ENCODE measurements around the gene STARD6.
"Not testable (repeated sequence)": the region's sequence is repeated elsewhere in the genome, so short reads cannot be mapped to it uniquely, and the experiment has no call there.

Gene STARD6, protein sequence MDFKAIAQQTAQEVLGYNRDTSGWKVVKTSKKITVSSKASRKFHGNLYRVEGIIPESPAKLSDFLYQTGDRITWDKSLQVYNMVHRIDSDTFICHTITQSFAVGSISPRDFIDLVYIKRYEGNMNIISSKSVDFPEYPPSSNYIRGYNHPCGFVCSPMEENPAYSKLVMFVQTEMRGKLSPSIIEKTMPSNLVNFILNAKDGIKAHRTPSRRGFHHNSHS

DNA sequence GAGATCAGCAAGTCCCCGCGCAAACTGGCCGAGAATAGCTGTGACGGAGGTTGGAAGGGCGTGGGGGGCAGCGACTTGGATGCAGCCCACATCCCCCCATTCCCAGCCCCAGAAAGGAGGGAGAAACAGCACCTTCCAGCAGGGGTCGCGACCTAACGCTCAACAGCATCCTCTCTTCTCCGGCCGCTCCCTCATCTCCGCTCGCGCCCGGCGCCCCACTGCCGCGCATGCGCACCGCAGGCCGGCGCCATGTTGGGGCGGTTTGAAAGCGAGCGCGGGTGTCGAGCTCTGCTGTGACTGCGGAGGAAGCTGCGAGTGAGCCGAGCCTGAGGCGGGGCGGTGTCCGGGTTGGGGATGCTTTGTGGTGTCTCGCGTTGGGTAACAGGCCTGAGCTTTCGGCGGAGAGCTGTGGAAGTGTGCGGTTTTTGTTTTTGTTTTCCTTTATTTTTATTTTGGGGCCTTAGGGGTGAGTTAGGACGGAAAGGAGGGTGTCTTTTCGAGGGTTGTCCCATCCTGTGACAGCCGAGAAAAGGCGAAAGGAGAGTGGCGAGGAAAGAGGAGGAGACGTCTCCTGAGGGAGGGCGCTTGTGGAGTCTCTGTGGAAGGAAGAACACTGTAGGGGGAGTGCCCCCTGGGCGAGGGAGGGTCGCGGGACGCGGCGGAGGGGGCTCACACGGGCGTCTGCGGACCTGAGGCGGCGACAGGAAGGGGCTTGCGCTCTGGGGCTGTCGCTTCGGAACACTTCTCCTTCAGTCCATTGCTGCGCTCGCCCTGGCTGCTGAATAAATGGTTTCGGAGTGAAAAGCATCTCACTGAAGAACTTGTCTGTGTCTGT is at the start of gene STARD6, which contains the start of gene C18orf54:
Gene STARD6 (minus strand): TSS at position 199 of the 835 bp plus-strand sequence. CDS start 3,285 bp downstream, outside the sequence.
Gene C18orf54 (plus strand): TSS at position 247 of the 835 bp plus-strand sequence. CDS start 2,667 bp downstream, outside the sequence.
- H3K9me3 Mint-ChIP-seq, result no peaks in the 10 kb centered on the region
- peaks cover 9% of the 10 kb centered on the region for H3K36me3 Mint-ChIP-seq (ENCODE audit: low read depth)
- intact Hi-C loops (cut with micrococcal nuclease), result loop anchor here (1.0 to 5.0 kb wide), 2 partner anchors 91 to 134 kb away; partner anchors contain the start of genes MBD2 and POLI
- H3K4me1 Mint-ChIP-seq (ENCODE audit: low read depth), result peaks cover 16% of the 10 kb centered on the region
- peak within 1 kb of the TSS; percentile 99 for H3K4me3 Mint-ChIP-seq
- H3K27ac Mint-ChIP-seq, result peak within 1 kb of the TSS; percentile 88
- H3K27me3 Mint-ChIP-seq, result peaks cover 6% of the 10 kb centered on the region

- no peak overlapping the region for H3K4me3 Mint-ChIP-seq
- no peak overlapping the region for H3K27ac Mint-ChIP-seq
- no peaks in the 10 kb centered on the region for H3K9me3 Mint-ChIP-seq
- no peaks in the 10 kb centered on the region for H3K36me3 Mint-ChIP-seq (ENCODE audit: low read depth)
- intact Hi-C loops (cut with micrococcal nuclease), result no loop called here
- H3K4me1 Mint-ChIP-seq (ENCODE audit: low read depth), result no peaks in the 10 kb centered on the region
- H3K27me3 Mint-ChIP-seq, result no peaks in the 10 kb centered on the region
Observed at GRCh38 chr18:54405290-54405689, 47.6 kb upstream of the STARD6 start.

DNA sequence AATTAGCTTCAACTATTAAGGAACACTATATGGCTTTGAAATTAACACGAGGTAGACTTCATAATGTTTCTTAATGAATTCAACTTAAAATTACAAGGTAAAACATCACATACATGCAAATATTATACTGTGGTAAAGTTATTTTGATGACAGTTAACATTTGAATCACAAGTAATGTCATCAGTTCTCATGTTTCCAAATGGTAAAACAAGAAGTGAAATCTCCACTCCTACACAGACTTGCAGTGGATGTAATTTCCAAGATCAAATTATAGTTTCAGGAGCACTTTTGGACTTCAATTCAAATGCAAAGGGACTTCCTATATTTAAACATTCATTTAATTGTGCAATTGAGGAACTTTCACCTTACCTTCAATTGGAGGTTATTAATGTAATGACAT is 39.1 kb upstream of the STARD6 start:
- Mint-ChIP-seq H3K27me3 (peaks cover 4% of the 10 kb centered on the region), H3K9me3 (no peaks in the 10 kb centered on the region), H3K4me1 (ENCODE audit: low read depth) (no peaks in the 10 kb centered on the region), H3K36me3 (ENCODE audit: low read depth) (no peaks in the 10 kb centered on the region), H3K4me3 (no peak overlapping the region), H3K27ac (no peak overlapping the region)
- intact Hi-C loops (cut with micrococcal nuclease), result no loop called here

GRCh38 chr18:54393648-54394294 is 36.1 kb upstream of the STARD6 start:
- Mint-ChIP-seq H3K9me3 (no peaks in the 10 kb centered on the region), H3K36me3 (ENCODE audit: low read depth) (no peaks in the 10 kb centered on the region), H3K27me3 (peaks cover 3% of the 10 kb centered on the region), H3K4me3 (no peak overlapping the region), H3K27ac (no peak overlapping the region), H3K4me1 (ENCODE audit: low read depth) (peaks cover 5% of the 10 kb centered on the region)
- intact Hi-C loops (cut with micrococcal nuclease), result loop anchor here (5.0 kb wide), 1 partner anchor 589 kb away; no protein-coding TSS in a partner anchor

- Mint-ChIP-seq H3K4me1 (ENCODE audit: low read depth) (peaks cover 13% of the 10 kb centered on the region), H3K36me3 (ENCODE audit: low read depth) (no peaks in the 10 kb centered on the region), H3K4me3 (no peak overlapping the region), H3K27me3 (peaks cover 3% of the 10 kb centered on the region), H3K27ac (no peak overlapping the region), H3K9me3 (no peaks in the 10 kb centered on the region)
- intact Hi-C loops (cut with micrococcal nuclease), result loop anchor here (1.0 to 5.0 kb wide), 2 partner anchors 279 to 590 kb away; no protein-coding TSS in a partner anchor
Observed at GRCh38 chr18:54392543-54393023, 34.9 kb upstream of the STARD6 start.

DNA sequence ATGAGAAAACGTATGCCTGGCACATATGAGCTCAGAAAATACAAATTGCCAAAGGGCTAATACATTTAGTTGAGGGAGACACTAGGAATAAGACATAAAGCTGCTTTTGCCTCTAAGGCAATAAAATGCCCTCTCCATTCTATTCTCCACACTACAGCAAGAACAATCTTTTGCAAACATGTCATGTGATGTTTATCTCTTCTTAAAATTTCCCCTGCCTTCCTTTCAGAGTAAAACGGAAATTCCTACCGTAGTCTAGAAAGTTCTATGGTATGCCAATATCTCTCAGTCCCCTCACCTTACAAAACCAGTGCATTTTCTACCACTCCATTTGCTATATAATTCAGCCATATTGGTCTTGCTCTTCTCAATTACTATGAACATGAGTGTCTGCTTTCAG is 33.2 kb upstream of the STARD6 start:
- Mint-ChIP-seq H3K4me3 (no peak overlapping the region), H3K36me3 (ENCODE audit: low read depth) (no peaks in the 10 kb centered on the region)

DNA sequence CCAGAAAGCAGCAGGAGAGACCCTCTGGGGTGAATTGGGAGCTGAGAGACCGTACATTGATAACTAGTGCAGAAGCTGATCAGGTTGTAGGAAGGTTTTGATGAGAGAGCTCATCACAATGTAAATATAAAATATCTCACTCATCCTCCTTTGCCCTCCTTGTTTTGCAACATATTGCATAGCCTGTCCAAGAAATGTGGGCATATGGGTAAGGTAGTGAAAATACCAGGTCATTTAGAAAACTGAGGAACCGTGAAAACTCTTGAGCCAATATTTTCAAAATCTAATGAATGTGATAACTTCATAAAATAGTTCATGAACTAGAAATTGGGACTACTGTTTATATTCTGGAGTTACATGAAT is 31.5 kb upstream of the STARD6 start:
- Mint-ChIP-seq H3K27me3 (peaks cover 1% of the 10 kb centered on the region), H3K9me3 (no peaks in the 10 kb centered on the region), H3K36me3 (ENCODE audit: low read depth) (no peaks in the 10 kb centered on the region), H3K4me1 (ENCODE audit: low read depth) (peaks cover 13% of the 10 kb centered on the region), H3K4me3 (no peak overlapping the region), H3K27ac (peak overlapping the region; percentile 1)
- intact Hi-C loops (cut with micrococcal nuclease), result no loop called here

More for the DNA sequence above, 33.2 kb upstream of the STARD6 start:
- H3K9me3 Mint-ChIP-seq, result no peaks in the 10 kb centered on the region
- peaks cover 5% of the 10 kb centered on the region for H3K27me3 Mint-ChIP-seq
- intact Hi-C loops (cut with micrococcal nuclease), result loop anchor here (5.0 kb wide), 1 partner anchor 591 kb away; no protein-coding TSS in a partner anchor
- no peak overlapping the region for H3K27ac Mint-ChIP-seq
- peaks cover 13% of the 10 kb centered on the region for H3K4me1 Mint-ChIP-seq (ENCODE audit: low read depth)

DNA sequence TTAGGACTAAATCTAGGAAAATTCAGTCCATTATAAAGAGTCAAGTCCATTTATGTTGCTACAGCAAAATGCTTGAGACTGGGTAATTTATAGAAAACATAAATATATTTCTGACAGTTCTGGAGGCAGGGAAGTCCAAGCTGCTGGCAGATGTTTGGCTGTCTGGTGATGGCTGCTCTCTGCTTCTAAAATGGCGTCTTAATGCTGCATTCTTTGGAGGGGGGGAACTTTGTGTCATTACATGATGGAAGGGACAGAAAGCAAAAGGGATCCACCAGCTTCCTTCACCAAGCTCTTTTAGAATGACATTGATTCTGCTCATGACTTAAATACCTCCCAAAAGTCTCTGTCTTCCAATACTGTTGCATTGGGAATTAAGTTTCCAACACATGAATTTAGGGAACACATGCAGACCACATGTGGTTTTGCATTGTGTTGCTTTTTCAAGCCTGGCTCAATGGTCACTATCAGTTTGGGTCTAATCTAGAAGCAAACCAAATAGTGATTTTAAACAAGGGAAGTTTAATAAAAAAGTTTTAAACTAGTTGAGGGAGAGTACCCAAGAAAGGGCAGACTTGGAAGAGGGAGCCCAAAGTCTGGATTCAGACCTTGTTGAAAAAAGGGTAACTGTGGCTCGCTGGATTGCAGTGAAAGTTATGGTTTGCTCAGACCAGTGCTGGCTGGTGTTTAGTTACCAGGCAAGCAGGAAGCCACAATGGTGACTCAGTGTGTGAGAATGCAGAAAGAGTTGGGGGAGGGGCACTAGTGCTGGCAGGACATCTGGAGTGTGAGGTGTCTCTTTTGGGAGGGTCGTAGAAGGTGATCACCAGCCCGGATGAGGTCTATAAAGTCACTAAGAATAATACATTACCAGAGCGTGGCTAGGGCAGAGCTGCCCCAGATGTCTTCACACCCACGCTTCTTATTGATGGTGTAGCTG is 30.8 kb upstream of the STARD6 start:
- no peaks in the 10 kb centered on the region for H3K9me3 Mint-ChIP-seq
- peaks cover 13% of the 10 kb centered on the region for H3K4me1 Mint-ChIP-seq (ENCODE audit: low read depth)
- peaks cover 1% of the 10 kb centered on the region for H3K27me3 Mint-ChIP-seq
- peak overlapping the region; percentile 1 for H3K27ac Mint-ChIP-seq
- H3K36me3 Mint-ChIP-seq (ENCODE audit: low read depth), result no peaks in the 10 kb centered on the region
- intact Hi-C loops (cut with micrococcal nuclease), result no loop called here
- H3K4me3 Mint-ChIP-seq, result no peak overlapping the region

DNA sequence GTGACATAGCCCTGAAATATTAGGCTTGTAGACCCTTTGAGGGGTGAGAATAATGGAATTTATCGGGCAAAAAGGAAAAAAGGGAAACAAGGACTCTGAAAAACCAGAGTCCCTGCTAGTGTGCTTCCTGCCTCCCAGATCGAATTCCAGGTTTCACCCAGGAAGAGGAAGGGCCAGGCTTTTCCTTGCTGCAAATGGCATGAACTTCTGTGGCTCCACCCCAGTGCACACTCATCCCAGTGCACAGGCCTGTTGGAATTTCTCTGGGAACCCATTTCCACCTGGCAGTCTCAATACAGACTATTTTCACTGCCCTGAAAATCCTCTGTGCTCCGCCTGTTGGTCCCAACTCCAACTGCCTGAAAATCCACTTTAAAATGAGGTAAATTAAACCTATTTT is 30.0 kb upstream of the STARD6 start:
- Mint-ChIP-seq H3K4me3 (no peak overlapping the region), H3K27ac (no peak overlapping the region), H3K9me3 (no peaks in the 10 kb centered on the region), H3K4me1 (ENCODE audit: low read depth) (peaks cover 13% of the 10 kb centered on the region), H3K27me3 (peaks cover 1% of the 10 kb centered on the region), H3K36me3 (ENCODE audit: low read depth) (no peaks in the 10 kb centered on the region)
- intact Hi-C loops (cut with micrococcal nuclease), result no loop called here

DNA sequence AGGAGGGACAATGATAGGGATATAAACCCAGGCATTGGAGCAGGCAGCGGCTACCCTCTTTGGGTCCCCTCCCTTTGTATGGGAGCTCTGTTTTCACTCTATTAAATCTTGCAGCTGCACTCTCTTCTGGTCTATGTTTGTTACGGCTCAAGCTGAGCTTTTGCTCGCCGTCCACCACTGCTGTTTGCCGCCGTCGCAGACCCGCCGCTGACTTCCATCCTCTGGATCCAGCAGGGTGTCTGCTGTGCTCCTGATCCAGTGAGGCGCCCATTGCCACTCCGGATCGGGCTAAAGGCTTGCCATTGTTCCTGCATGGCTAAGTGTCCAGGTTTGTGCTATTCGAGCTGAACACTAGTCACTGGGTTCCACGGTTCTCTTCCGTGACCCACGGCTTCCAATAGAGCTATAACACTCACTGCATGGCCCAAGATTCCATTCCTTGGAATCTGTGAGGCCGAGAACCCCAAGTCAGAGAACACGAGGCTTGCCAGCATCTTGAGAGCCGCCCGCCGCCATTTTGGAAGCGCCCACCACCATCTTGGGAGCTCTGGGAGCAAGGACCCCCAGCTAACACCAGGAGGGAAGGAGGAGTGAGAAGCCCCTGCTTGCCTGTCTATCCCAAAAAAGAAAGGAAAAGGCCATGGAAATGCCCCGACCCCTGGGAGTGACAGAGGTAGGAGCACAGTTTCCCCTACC is 29.3 kb upstream of the STARD6 start:
- H3K27me3 Mint-ChIP-seq; H3K36me3 Mint-ChIP-seq (ENCODE audit: low read depth); H3K4me3 Mint-ChIP-seq; intact Hi-C loops (cut with micrococcal nuclease); H3K9me3 Mint-ChIP-seq; H3K27ac Mint-ChIP-seq: not testable (repeated sequence)
- H3K4me1 Mint-ChIP-seq (ENCODE audit: low read depth), result peaks cover 13% of the 10 kb centered on the region

GRCh38 chr18:54386043-54386442 is 28.4 kb upstream of the STARD6 start:
- Mint-ChIP-seq H3K27ac (no peak overlapping the region), H3K36me3 (ENCODE audit: low read depth) (peaks cover 4% of the 10 kb centered on the region), H3K27me3 (peaks cover 1% of the 10 kb centered on the region), H3K4me1 (ENCODE audit: low read depth) (peaks cover 13% of the 10 kb centered on the region), H3K4me3 (no peak overlapping the region), H3K9me3 (no peaks in the 10 kb centered on the region)
- intact Hi-C loops (cut with micrococcal nuclease), result no loop called here

GRCh38 chr18:54382733-54383252 is 25.1 kb upstream of the STARD6 start:
- Mint-ChIP-seq H3K27me3 (peaks cover 1% of the 10 kb centered on the region), H3K4me3 (no peak overlapping the region), H3K9me3 (no peaks in the 10 kb centered on the region), H3K4me1 (ENCODE audit: low read depth) (no peaks in the 10 kb centered on the region), H3K36me3 (ENCODE audit: low read depth) (peaks cover 6% of the 10 kb centered on the region), H3K27ac (no peak overlapping the region)
- intact Hi-C loops (cut with micrococcal nuclease), result no loop called here

Measured in dendritic cell treated with granulocyte-macrophage colony-stimulating factor and Interleukin-4, amounts not matched to agents 40 ng/mL and 50 ng/mL, for 4 days (primary cell).